HEK293 (cell line): Measurements from ENCODE around the gene CACNA1B.

Experiments
- CTCF ChIA-PET: fragments of 350-600 bp; formaldehyde crosslinking; extraction: SDS; loops from one replicate; lab custom pipeline; 2021; ENCODE audit warnings: antibody characterized with exemption; lab: Yijun Ruan, JAX
- POLR2A ChIA-PET: fragments of 300-600 bp; formaldehyde crosslinking; extraction: SDS; loops from one replicate; lab custom pipeline; 2020; ENCODE audit warnings: antibody characterized with exemption, inconsistent platforms; lab: Yijun Ruan, JAX
- H3K27ac ChIP-seq: fragments of 200-500 bp; sonication (Bioruptor generic); 2 replicates; pipeline ENCODE4 v1.5.1; 2014; ENCODE audit warnings: low read depth, low read length, control low read depth, inconsistent platforms; ENCODE audit errors: extremely low read depth
- H3K36me3 ChIP-seq, 2 experiments: fragments of 200-500 bp in 1 of 2; sonication (Bioruptor generic) in 1 of 2; 1 replicate in 1 of 2; 2 replicates in 1 of 2; pipeline ENCODE4 v1.5.1; 2014 to 2017; ENCODE audit warnings: inconsistent platforms in 2 of 2, low read length in 2 of 2; ENCODE audit not compliant: control insufficient read depth in 2 of 2, insufficient read depth in 1 of 2
- H3K4me1 ChIP-seq: fragments of 200-500 bp; sonication (Bioruptor generic); 2 replicates; pipeline ENCODE4 v1.5.1; 2014; ENCODE audit warnings: mild to moderate bottlenecking, low read length, inconsistent platforms; ENCODE audit not compliant: control insufficient read depth, insufficient read depth
- H3K4me3 ChIP-seq: 2 replicates; pipeline ENCODE4 v1.5.1; 2011; ENCODE audit warnings: low read depth, mild to moderate bottlenecking, control low read depth, low read length, moderate library complexity
- H3K9me3 ChIP-seq: fragments of 200-500 bp; sonication (Bioruptor generic); 2 replicates; pipeline ENCODE4 v1.5.1; 2014; ENCODE audit warnings: low read depth, low read length, inconsistent platforms; ENCODE audit not compliant: control insufficient read depth, insufficient read depth
- HOXD13 ChIP-seq: sonication (generic); formaldehyde crosslinking; IDR thresholded peaks from 2 replicates; pipeline ENCODE4 v1.8.0; 2022; ENCODE audit warnings: missing genetic modification reagents, borderline replicate concordance
- KLF1 ChIP-seq: fragments of 450-650 bp; formaldehyde crosslinking; IDR thresholded peaks from 2 replicates; pipeline ENCODE4 v1.5.1; 2016; ENCODE audit warnings: missing biosample characterization, missing genetic modification characterization
- MYNN ChIP-seq: fragments of 450-650 bp; formaldehyde crosslinking; IDR thresholded peaks from 2 replicates; pipeline ENCODE4 v1.5.1; 2016; ENCODE audit warnings: missing biosample characterization, missing genetic modification characterization, borderline replicate concordance
- PRDM2 ChIP-seq: fragments of 450-650 bp; formaldehyde crosslinking; IDR thresholded peaks from 2 replicates; pipeline ENCODE4 v1.5.1; 2016; ENCODE audit warnings: missing biosample characterization, missing genetic modification characterization, borderline replicate concordance
- SALL2 ChIP-seq: fragments of 450-650 bp; formaldehyde crosslinking; IDR thresholded peaks from 2 replicates; pipeline ENCODE4 v1.5.0; 2017; ENCODE audit warnings: missing biosample characterization, mild to moderate bottlenecking, missing genetic modification characterization, borderline replicate concordance
- SP2 ChIP-seq: fragments of 450-650 bp; formaldehyde crosslinking; IDR thresholded peaks from 2 replicates; pipeline ENCODE4 v1.5.1; 2016; ENCODE audit warnings: missing biosample characterization, missing genetic modification characterization
- ZBTB8A ChIP-seq: fragments of 450-650 bp; formaldehyde crosslinking; IDR thresholded peaks from 2 replicates; pipeline ENCODE4 v1.5.1; 2016; ENCODE audit warnings: missing biosample characterization, missing genetic modification characterization
- ZNF133 ChIP-seq: fragments of 450-650 bp; formaldehyde crosslinking; IDR thresholded peaks from 2 replicates; pipeline ENCODE4 v1.5.1; 2016; ENCODE audit warnings: missing biosample characterization, missing genetic modification characterization
- ZNF146 ChIP-seq: fragments of 450-650 bp; formaldehyde crosslinking; IDR thresholded peaks from 2 replicates; pipeline ENCODE4 v1.5.1; 2016; ENCODE audit warnings: missing biosample characterization, missing genetic modification characterization
- ZNF155 ChIP-seq: fragments of 450-650 bp; formaldehyde crosslinking; IDR thresholded peaks from 2 replicates; pipeline ENCODE4 v1.5.1; 2016; ENCODE audit warnings: missing biosample characterization, missing genetic modification characterization
- ZNF169 ChIP-seq: fragments of 450-650 bp; formaldehyde crosslinking; IDR thresholded peaks from 2 replicates; pipeline ENCODE4 v1.5.1; 2016; ENCODE audit warnings: missing biosample characterization, missing genetic modification characterization
- ZNF280D ChIP-seq: fragments of 450-650 bp; formaldehyde crosslinking; IDR thresholded peaks from 2 replicates; pipeline ENCODE4 v1.5.1; 2016; ENCODE audit warnings: missing biosample characterization, missing genetic modification characterization
- ZNF391 ChIP-seq: fragments of 450-650 bp; formaldehyde crosslinking; IDR thresholded peaks from 2 replicates; pipeline ENCODE4 v1.5.1; 2016; ENCODE audit warnings: low read depth, missing biosample characterization, missing genetic modification characterization, borderline replicate concordance
- ZNF394 ChIP-seq: fragments of 450-650 bp; formaldehyde crosslinking; IDR thresholded peaks from 2 replicates; pipeline ENCODE4 v1.5.1; 2016; ENCODE audit warnings: missing biosample characterization, missing genetic modification characterization, mild to moderate bottlenecking, moderate library complexity, borderline replicate concordance
- ZNF701 ChIP-seq: fragments of 450-650 bp; formaldehyde crosslinking; IDR thresholded peaks from 2 replicates; pipeline ENCODE4 v1.5.1; 2016; ENCODE audit warnings: missing biosample characterization, missing genetic modification characterization
- ZNF776 ChIP-seq: fragments of 450-650 bp; formaldehyde crosslinking; IDR thresholded peaks from 2 replicates; pipeline ENCODE4 v1.5.0; 2017; ENCODE audit warnings: missing biosample characterization, missing genetic modification characterization, borderline replicate concordance
- ZNF777 ChIP-seq: fragments of 450-650 bp; formaldehyde crosslinking; IDR thresholded peaks from 2 replicates; pipeline ENCODE4 v1.5.1; 2017; ENCODE audit warnings: missing biosample characterization, missing genetic modification characterization, borderline replicate concordance
- ZSCAN23 ChIP-seq: fragments of 450-650 bp; formaldehyde crosslinking; IDR thresholded peaks from 2 replicates; pipeline ENCODE4 v1.5.1; 2016; ENCODE audit warnings: missing biosample characterization, missing genetic modification characterization

CACNA1B gene

GRCh38 chr9:137829260-137829996, 48.2 kb upstream of the CACNA1B start:
- Histone ChIP-seq H3K27ac (no peak overlapping the region), H3K36me3 (peaks cover 4 to 59% of the 10 kb centered on the region in 2 experiments; a peak in 2 of 3 replicates)
- CTCF ChIA-PET = no interaction called here

GRCh38 chr9:137832191-137832700, 45.3 kb upstream of the CACNA1B start:
- H3K4me3 ChIP-seq = no peak overlapping the region
- no peak overlapping the region for H3K27ac ChIP-seq
- CTCF ChIA-PET = interaction anchor here (0.6 kb wide), 1 partner anchor 250 kb away, joined by 5 read pairs; no protein-coding TSS in a partner anchor
- TF ChIP-seq PRDM2 (tag by site-specific recombination) (no peak), ZBTB8A (no peak), HOXD13 (CRISPR knock-in tag) (no peak), ZNF133 (tag by site-specific recombination) (no peak), SALL2 (tag by site-specific recombination) (no peak), SP2 (peak; percentile 37), ZNF280D (tag by site-specific recombination) (no peak)
- H3K4me1 ChIP-seq = no peaks in the 10 kb centered on the region
- no peaks in the 10 kb centered on the region for H3K9me3 ChIP-seq
- H3K36me3 ChIP-seq = peaks cover 0 to 60% of the 10 kb centered on the region in 2 experiments; a peak in 1 of 3 replicates
- POLR2A ChIA-PET = no interaction called here

More at GRCh38 chr9:137829260-137829996, 48.2 kb upstream of the CACNA1B start:
- POLR2A ChIA-PET = no interaction called here
- TF ChIP-seq ZNF394 (no peak), ZSCAN23 (no peak), ZNF776 (tag by site-specific recombination) (no peak), ZNF391 (tag by site-specific recombination) (no peak), ZNF169 (no peak), ZNF280D (tag by site-specific recombination) (no peak), ZNF701 (tag by site-specific recombination) (no peak), ZNF777 (tag by site-specific recombination) (no peak), ZNF146 (no peak), MYNN (tag by site-specific recombination) (no peak), KLF1 (tag by site-specific recombination) (no peak), ZNF155 (tag by site-specific recombination) (no peak)
- H3K4me1 ChIP-seq = no peaks in the 10 kb centered on the region
- H3K9me3 ChIP-seq = no peaks in the 10 kb centered on the region
- no peak overlapping the region for H3K4me3 ChIP-seq
